Measurements from ENCODE around the gene ANKMY1. TPM values are rescaled to one million over a fixed set of nuclear protein-coding genes. Genes with fewer than 3 reads are reported as not detected.

The ANKMY1 gene
- total RNA-seq, 1 experiment from 2014 or later, result 28.3 TPM

DNA sequence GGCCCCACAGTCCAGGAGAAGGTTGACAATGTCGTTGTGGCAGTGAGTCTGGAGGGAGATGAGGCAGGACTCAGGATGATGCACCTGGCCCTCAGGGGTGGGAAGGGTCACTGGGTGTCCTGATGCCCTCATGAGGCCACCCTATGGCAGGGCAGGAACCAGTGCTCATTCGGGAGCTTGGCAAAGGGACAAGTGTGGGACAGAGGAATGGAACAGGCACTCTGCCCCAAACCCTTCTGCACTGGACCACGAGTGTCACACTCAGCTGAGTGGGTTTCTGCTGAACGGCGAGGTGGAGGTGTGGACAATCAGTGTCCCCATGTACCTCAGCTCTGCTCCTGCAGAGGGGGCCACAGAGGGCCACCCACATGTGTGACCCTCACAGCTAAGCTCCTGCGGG, 32.0 kb downstream of the ANKMY1 start:
- POLR2A ChIA-PET, result no interaction called here
- no peaks in the 10 kb centered on the region for H3K9me2 ChIP-seq (ENCODE audit: insufficient read depth)
- no peaks in the 10 kb centered on the region for H3K4me1 ChIP-seq (ENCODE audit: control insufficient read depth in 1 of 2, insufficient read depth in 2 of 2, low read length in 2 of 2)
- RAD21 ChIA-PET (ENCODE audit: low non-redundant PET in 1 of 2, low total read pairs in 2 of 2, uncharacterized antibody in 2 of 2, unreplicated experiment in 2 of 2), result no interaction called here
- H3K27me3 ChIP-seq (ENCODE audit: insufficient read depth, low read length), result no peaks in the 10 kb centered on the region
- BruUV-seq (replicated peaks), result no TSS peak
- H3K79me2 ChIP-seq (ENCODE audit: insufficient read depth, low read length), result no peaks in the 10 kb centered on the region; the same call in 1 of the 2 replicates
- H2AFZ ChIP-seq (ENCODE audit: low read depth, low read length, poor library complexity, severe bottlenecking), result no peak overlapping the region
- H4K20me1 ChIP-seq (ENCODE audit: insufficient read depth), result no peaks in the 10 kb centered on the region
- H3K4me2 ChIP-seq (ENCODE audit: low read length), result no peak overlapping the region
- no peak overlapping the region for H3K27ac ChIP-seq (ENCODE audit: low read depth, low read length)
- peaks cover 0 to 45% of the 10 kb centered on the region in 2 experiments; a peak in 1 of 4 replicates for H3K36me3 ChIP-seq (ENCODE audit: control insufficient read depth in 1 of 2, insufficient read depth in 2 of 2, low read length in 2 of 2)
- TF ChIP-seq CBX3 (IDR thresholded peaks at IDR 0.05; ENCODE audit: low read depth) (no peak), YY1 (IDR thresholded peaks at IDR 0.05; ENCODE audit: extremely low read depth, insufficient replicate concordance, low read depth, low read length) (no peak), POLR2AphosphoS5 (IDR thresholded peaks at IDR 0.05; ENCODE audit: low read depth, low read length) (no peak), TCF7L2 (IDR thresholded peaks at IDR 0.05; ENCODE audit: borderline replicate concordance, extremely low read depth, insufficient read depth, insufficient read length) (no peak), EZH2phosphoT487 (IDR thresholded peaks at IDR 0.05; ENCODE audit: borderline replicate concordance) (no peak), POLR2A (IDR thresholded peaks at IDR 0.05; ENCODE audit: borderline replicate concordance, extremely low read depth, insufficient read depth, insufficient read length) (no peak), SRF (IDR thresholded peaks at IDR 0.05; ENCODE audit: low read depth) (no peak), ELF1 (IDR thresholded peaks at IDR 0.05; ENCODE audit: borderline replicate concordance, low read depth) (no peak)
- TF ChIP-seq, protein P1, sequence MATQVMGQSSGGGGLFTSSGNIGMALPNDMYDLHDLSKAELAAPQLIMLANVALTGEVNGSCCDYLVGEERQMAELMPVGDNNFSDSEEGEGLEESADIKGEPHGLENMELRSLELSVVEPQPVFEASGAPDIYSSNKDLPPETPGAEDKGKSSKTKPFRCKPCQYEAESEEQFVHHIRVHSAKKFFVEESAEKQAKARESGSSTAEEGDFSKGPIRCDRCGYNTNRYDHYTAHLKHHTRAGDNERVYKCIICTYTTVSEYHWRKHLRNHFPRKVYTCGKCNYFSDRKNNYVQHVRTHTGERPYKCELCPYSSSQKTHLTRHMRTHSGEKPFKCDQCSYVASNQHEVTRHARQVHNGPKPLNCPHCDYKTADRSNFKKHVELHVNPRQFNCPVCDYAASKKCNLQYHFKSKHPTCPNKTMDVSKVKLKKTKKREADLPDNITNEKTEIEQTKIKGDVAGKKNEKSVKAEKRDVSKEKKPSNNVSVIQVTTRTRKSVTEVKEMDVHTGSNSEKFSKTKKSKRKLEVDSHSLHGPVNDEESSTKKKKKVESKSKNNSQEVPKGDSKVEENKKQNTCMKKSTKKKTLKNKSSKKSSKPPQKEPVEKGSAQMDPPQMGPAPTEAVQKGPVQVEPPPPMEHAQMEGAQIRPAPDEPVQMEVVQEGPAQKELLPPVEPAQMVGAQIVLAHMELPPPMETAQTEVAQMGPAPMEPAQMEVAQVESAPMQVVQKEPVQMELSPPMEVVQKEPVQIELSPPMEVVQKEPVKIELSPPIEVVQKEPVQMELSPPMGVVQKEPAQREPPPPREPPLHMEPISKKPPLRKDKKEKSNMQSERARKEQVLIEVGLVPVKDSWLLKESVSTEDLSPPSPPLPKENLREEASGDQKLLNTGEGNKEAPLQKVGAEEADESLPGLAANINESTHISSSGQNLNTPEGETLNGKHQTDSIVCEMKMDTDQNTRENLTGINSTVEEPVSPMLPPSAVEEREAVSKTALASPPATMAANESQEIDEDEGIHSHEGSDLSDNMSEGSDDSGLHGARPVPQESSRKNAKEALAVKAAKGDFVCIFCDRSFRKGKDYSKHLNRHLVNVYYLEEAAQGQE (IDR thresholded peaks at IDR 0.05; ENCODE audit: low read depth), result no peak
- TF ChIP-seq, protein P2, sequence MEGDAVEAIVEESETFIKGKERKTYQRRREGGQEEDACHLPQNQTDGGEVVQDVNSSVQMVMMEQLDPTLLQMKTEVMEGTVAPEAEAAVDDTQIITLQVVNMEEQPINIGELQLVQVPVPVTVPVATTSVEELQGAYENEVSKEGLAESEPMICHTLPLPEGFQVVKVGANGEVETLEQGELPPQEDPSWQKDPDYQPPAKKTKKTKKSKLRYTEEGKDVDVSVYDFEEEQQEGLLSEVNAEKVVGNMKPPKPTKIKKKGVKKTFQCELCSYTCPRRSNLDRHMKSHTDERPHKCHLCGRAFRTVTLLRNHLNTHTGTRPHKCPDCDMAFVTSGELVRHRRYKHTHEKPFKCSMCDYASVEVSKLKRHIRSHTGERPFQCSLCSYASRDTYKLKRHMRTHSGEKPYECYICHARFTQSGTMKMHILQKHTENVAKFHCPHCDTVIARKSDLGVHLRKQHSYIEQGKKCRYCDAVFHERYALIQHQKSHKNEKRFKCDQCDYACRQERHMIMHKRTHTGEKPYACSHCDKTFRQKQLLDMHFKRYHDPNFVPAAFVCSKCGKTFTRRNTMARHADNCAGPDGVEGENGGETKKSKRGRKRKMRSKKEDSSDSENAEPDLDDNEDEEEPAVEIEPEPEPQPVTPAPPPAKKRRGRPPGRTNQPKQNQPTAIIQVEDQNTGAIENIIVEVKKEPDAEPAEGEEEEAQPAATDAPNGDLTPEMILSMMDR (IDR thresholded peaks at IDR 0.05 in 2 of 3, conservative IDR thresholded peaks at IDR 0.05 in 1 of 3; ENCODE audit: borderline replicate concordance in 1 of 3, insufficient read depth in 1 of 3, low read depth in 2 of 3, low read length in 2 of 3), result no peak
- TF ChIP-seq, protein P3, sequence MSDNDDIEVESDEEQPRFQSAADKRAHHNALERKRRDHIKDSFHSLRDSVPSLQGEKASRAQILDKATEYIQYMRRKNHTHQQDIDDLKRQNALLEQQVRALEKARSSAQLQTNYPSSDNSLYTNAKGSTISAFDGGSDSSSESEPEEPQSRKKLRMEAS (IDR thresholded peaks at IDR 0.05), result no peak
- no peak for ATAC-seq
- intact Hi-C loops (cut with micrococcal nuclease), result no loop called here
- DNase-seq (ENCODE audit: low read depth, low spot score), result no peak
- peaks cover 18 to 27% of the 10 kb centered on the region in 2 experiments; a peak in 2 of 4 replicates for H3K9me3 ChIP-seq (ENCODE audit: control insufficient read depth in 1 of 2, insufficient read depth in 1 of 2, low read depth in 1 of 2, low read length in 2 of 2)
- H3K9ac ChIP-seq (ENCODE audit: low read length), result no peak overlapping the region
- CTCF ChIA-PET, result no interaction called here
- H3K4me3 ChIP-seq (replicated peaks in 1 of 2; ENCODE audit: low read depth in 1 of 2, low read length in 2 of 2), result no peak overlapping the region

Measured in HCT116 (cell line).